NB4 (cell line): ENCODE measurements around the gene KCNQ2.

Experiments
- MAX ChIP-seq: IDR thresholded peaks from 2 replicates; pipeline ENCODE4 v1.6.1; 2011; ENCODE audit warnings: low read depth, low read length
- POLR2A ChIP-seq: IDR thresholded peaks from 2 replicates; pipeline ENCODE4 v1.6.1; 2011; ENCODE audit warnings: mild to moderate bottlenecking; ENCODE audit not compliant: insufficient read length; ENCODE audit errors: extremely low read depth
- TF ChIP-seq, protein P1 (sequence below): IDR thresholded peaks from one replicate; pipeline ENCODE4 v1.5.1; 2012; ENCODE audit warnings: low read depth, low read length

DNA sequence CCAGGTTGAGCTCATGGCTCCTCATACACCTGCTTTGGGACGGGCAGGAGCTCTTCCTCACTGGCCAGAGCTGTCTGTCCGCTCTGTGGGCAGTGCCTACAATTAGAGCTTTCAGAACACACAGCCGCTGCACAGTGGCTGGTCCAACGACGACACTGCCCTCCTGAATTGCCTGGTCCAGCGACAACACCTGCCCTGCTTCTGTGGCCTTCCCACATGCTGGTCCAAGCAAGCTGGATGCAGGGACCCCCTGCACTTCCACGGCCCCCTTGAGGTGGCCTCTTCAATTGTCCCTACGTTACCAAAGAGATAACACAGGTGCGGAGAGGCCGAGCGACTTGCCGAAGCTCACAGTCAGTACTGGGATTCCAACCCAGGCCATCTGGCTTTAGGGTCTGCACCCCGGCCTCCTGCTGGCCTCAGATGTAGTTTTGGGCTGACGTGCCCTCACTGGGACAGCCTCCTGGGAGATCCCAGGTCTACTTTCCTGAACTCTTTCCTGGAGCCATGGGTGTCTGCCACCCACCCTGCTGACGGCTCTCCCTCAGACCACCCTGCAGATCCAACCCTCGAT lies 109.9 kb downstream of the KCNQ2 start:
- TF ChIP-seq, protein P1, sequence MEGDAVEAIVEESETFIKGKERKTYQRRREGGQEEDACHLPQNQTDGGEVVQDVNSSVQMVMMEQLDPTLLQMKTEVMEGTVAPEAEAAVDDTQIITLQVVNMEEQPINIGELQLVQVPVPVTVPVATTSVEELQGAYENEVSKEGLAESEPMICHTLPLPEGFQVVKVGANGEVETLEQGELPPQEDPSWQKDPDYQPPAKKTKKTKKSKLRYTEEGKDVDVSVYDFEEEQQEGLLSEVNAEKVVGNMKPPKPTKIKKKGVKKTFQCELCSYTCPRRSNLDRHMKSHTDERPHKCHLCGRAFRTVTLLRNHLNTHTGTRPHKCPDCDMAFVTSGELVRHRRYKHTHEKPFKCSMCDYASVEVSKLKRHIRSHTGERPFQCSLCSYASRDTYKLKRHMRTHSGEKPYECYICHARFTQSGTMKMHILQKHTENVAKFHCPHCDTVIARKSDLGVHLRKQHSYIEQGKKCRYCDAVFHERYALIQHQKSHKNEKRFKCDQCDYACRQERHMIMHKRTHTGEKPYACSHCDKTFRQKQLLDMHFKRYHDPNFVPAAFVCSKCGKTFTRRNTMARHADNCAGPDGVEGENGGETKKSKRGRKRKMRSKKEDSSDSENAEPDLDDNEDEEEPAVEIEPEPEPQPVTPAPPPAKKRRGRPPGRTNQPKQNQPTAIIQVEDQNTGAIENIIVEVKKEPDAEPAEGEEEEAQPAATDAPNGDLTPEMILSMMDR: no peak
- no peak for TF ChIP-seq POLR2A
- no peak for TF ChIP-seq MAX
